ENCODE measurements around the gene SLC6A1.
"Not testable (repeated sequence)": the region's sequence is repeated elsewhere in the genome, so short reads cannot be mapped to it uniquely, and the experiment has no call there.

Gene SLC6A1

DNA sequence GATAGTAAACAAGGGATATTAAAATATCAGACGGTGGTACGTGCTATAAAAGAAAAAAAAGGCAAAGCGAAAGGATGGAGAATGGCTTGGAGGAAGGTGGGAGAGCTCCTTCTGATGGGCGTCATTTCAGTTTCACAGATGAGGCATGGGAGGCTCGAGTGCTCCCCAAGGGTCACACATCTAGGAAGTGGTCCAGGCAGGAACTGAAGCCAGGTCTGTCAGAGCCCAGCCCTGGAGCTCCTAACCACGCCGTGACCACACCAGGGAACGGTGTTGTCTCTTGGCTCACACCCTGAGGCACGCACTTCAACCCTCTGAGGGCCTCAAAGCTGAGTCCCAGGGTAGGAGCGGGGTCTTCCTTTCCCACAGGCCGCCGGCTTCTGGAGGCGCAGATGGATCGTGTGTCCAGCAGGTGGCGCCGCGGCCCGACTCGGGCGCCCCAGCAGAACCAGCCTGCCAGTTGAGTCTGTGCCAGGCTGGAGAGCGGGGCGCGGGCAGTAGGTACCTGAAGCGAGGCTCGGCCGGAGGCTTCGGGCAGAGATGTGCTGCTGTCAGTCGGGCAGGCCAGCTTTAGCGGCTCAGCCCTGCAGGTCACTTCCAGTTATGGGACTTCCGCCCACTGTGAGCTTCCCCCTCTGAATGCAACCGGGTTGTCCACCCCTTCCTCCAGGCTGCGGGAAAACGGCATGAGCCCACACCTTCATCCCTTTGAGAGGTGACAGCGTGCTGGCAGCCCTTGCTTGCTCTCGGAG is 68.1 kb downstream of the SLC6A1 start:
- Histone ChIP-seq H3K9me3 (ENCODE audit: insufficient read depth, low read length) (peaks cover 5% of the 10 kb centered on the region; the same call in 1 of the 2 replicates), H3K27ac (ENCODE audit: low read depth, low read length) (no peak overlapping the region), H3K9me2 (replicated peaks; ENCODE audit: insufficient read depth, low read length) (no peaks in the 10 kb centered on the region), H3K27me3 (ENCODE audit: low read length) (no peaks in the 10 kb centered on the region), H3K36me3 (ENCODE audit: low read length) (no peaks in the 10 kb centered on the region), H3F3A (ENCODE audit: insufficient read depth) (no peaks in the 10 kb centered on the region), H3K4me3 (ENCODE audit: insufficient read depth, low read length, poor library complexity, severe bottlenecking) (no peak overlapping the region), H3K9ac (ENCODE audit: low read length) (no peak overlapping the region), H2AFZ (ENCODE audit: low read depth, low read length, severe bottlenecking) (no peak overlapping the region), H4K20me1 (ENCODE audit: low read depth, low read length) (no peaks in the 10 kb centered on the region), H3K79me2 (ENCODE audit: insufficient read depth, low read length) (no peaks in the 10 kb centered on the region), H3K4me2 (ENCODE audit: low read depth, low read length, poor library complexity, severe bottlenecking) (no peak overlapping the region)
- TF ChIP-seq, protein P1, sequence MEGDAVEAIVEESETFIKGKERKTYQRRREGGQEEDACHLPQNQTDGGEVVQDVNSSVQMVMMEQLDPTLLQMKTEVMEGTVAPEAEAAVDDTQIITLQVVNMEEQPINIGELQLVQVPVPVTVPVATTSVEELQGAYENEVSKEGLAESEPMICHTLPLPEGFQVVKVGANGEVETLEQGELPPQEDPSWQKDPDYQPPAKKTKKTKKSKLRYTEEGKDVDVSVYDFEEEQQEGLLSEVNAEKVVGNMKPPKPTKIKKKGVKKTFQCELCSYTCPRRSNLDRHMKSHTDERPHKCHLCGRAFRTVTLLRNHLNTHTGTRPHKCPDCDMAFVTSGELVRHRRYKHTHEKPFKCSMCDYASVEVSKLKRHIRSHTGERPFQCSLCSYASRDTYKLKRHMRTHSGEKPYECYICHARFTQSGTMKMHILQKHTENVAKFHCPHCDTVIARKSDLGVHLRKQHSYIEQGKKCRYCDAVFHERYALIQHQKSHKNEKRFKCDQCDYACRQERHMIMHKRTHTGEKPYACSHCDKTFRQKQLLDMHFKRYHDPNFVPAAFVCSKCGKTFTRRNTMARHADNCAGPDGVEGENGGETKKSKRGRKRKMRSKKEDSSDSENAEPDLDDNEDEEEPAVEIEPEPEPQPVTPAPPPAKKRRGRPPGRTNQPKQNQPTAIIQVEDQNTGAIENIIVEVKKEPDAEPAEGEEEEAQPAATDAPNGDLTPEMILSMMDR (IDR thresholded peaks at IDR 0.05; ENCODE audit: insufficient read depth, low read length, poor library complexity, severe bottlenecking) = peak; percentile 66
- no peak for TF ChIP-seq EZH2phosphoT487 (conservative IDR thresholded peaks at IDR 0.05; ENCODE audit: low read length)

DNA sequence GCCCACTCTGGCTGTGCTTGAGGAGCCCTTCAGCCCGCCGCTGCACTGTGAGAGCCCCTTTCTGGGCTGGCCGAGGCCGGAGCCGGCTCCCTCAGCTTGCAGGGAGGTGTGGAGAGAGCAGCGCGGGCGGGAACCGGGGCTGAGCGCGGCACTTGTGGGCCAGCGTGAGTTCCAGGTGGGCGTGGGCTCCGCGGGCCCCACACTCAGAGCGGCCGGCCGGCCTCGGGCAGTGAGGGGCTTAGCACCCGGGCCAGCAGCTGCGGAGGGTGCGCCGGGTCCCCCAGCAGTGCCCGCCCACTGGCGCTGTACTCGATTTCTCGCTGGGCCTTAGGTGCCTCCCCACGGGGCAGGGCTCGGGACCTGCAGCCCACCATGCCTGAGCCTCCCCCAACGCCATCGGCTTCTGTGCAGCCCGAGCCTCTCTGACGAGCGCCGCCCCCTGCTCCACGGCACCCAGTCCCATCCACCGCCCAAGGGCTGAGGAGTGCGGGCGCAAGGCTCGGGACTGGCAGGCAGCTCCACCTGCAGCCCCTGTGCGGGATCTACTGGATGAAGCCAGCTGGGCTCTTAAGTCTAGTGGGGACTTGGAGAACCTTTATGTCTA is 68.8 kb downstream of the SLC6A1 start:
- H3K9me2 ChIP-seq (replicated peaks; ENCODE audit: insufficient read depth, low read length); H3K9ac ChIP-seq (ENCODE audit: low read length); H3K36me3 ChIP-seq (ENCODE audit: low read length); H3K27me3 ChIP-seq (ENCODE audit: low read length); H3K79me2 ChIP-seq (ENCODE audit: insufficient read depth, low read length); H3K4me3 ChIP-seq (ENCODE audit: insufficient read depth, low read length, poor library complexity, severe bottlenecking); H3K4me2 ChIP-seq (ENCODE audit: low read depth, low read length, poor library complexity, severe bottlenecking); H4K20me1 ChIP-seq (ENCODE audit: low read depth, low read length); H3F3A ChIP-seq (ENCODE audit: insufficient read depth); H3K9me3 ChIP-seq (ENCODE audit: insufficient read depth, low read length); H2AFZ ChIP-seq (ENCODE audit: low read depth, low read length, severe bottlenecking); H3K27ac ChIP-seq (ENCODE audit: low read depth, low read length): not testable (repeated sequence)

DNA sequence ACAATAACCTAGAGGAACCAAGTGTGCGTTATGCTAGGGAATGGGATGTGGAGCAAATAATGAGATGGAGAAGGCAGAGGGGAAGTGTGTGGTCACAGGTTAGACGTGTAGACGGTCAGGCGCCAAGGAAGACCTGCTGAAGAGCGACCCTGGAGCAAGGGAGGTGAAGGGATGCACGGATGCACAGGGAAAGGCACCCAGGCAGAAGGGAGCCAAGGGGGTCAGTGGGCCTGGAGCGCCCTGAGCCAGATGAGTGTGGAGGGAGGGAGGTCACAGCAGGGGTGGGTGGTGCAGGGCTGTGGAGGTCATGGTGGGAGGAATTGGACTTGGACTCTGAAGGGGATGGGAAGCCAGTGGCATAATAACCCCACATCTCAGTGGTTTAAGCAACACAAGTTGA is 70.2 kb downstream of the SLC6A1 start:
- no peak overlapping the region for H3K4me3 ChIP-seq (ENCODE audit: insufficient read depth, low read length, poor library complexity, severe bottlenecking)
- no peak for TF ChIP-seq EZH2phosphoT487 (conservative IDR thresholded peaks at IDR 0.05; ENCODE audit: low read length)
- TF ChIP-seq, protein P1 (IDR thresholded peaks at IDR 0.05; ENCODE audit: insufficient read depth, low read length, poor library complexity, severe bottlenecking) = no peak
- H3K9me2 ChIP-seq (replicated peaks; ENCODE audit: insufficient read depth, low read length) = no peaks in the 10 kb centered on the region
- no peak overlapping the region for H3K27ac ChIP-seq (ENCODE audit: low read depth, low read length)
- H3K79me2 ChIP-seq (ENCODE audit: insufficient read depth, low read length) = no peaks in the 10 kb centered on the region
- H3K9ac ChIP-seq (ENCODE audit: low read length) = no peak overlapping the region
- H3K27me3 ChIP-seq (ENCODE audit: low read length) = no peaks in the 10 kb centered on the region
- no peaks in the 10 kb centered on the region for H4K20me1 ChIP-seq (ENCODE audit: low read depth, low read length)
- H2AFZ ChIP-seq (ENCODE audit: low read depth, low read length, severe bottlenecking) = no peak overlapping the region
- no peaks in the 10 kb centered on the region for H3F3A ChIP-seq (ENCODE audit: insufficient read depth)
- H3K4me2 ChIP-seq (ENCODE audit: low read depth, low read length, poor library complexity, severe bottlenecking) = no peak overlapping the region
- H3K36me3 ChIP-seq (ENCODE audit: low read length) = no peaks in the 10 kb centered on the region
- H3K9me3 ChIP-seq (ENCODE audit: insufficient read depth, low read length) = peaks cover 5% of the 10 kb centered on the region; the same call in 1 of the 2 replicates

DNA sequence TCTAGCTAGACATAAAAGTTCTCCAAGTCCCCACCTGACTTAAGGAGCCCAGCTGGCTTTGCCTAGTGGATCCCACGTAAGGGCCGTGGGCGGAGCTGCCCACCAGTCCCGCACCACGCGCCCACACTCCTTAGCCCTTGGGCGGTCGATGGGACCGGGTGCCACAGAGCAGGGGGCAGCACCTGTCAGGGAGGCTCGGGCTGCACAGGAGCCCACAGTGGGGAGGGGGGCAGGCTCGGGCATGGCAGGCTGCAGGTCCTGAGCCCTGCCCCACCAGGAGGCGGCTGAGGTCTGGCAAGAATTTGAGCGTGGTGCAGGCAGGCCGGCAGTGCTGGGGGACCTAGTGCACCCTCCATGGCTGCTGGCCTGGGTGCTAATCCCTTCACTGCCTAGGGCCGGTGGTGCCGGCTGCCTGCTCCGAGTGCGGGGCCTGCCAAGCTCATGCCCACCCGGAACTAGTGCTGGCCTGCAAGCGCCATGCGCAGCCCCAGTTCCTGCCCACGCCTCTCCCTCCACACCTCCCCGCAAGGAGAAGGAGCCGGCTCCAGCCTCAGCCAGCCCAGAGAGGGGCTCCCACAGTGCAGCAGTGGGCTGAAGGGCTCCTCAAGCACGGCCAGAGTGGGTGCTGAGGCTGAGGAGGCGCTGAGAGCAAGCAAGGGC is 78.7 kb downstream of the SLC6A1 start:
- H3K9me3 ChIP-seq (ENCODE audit: insufficient read depth, low read length) = no peaks in the 10 kb centered on the region
- no peak overlapping the region for H3K4me3 ChIP-seq (ENCODE audit: insufficient read depth, low read length, poor library complexity, severe bottlenecking)
- H3K9me2 ChIP-seq (replicated peaks; ENCODE audit: insufficient read depth, low read length) = no peaks in the 10 kb centered on the region
- H4K20me1 ChIP-seq (ENCODE audit: low read depth, low read length) = no peaks in the 10 kb centered on the region
- H3K36me3 ChIP-seq (ENCODE audit: low read length) = no peaks in the 10 kb centered on the region
- H3K79me2 ChIP-seq (ENCODE audit: insufficient read depth, low read length) = no peaks in the 10 kb centered on the region
- no peak overlapping the region for H3K4me2 ChIP-seq (ENCODE audit: low read depth, low read length, poor library complexity, severe bottlenecking)
- H3K27ac ChIP-seq (ENCODE audit: low read depth, low read length) = no peak overlapping the region
- H2AFZ ChIP-seq (ENCODE audit: low read depth, low read length, severe bottlenecking) = no peak overlapping the region
- H3K27me3 ChIP-seq (ENCODE audit: low read length) = no peaks in the 10 kb centered on the region
- TF ChIP-seq, protein P1 (IDR thresholded peaks at IDR 0.05; ENCODE audit: insufficient read depth, low read length, poor library complexity, severe bottlenecking) = no peak
- TF ChIP-seq EZH2phosphoT487 (conservative IDR thresholded peaks at IDR 0.05; ENCODE audit: low read length) = no peak
- H3K9ac ChIP-seq (ENCODE audit: low read length) = no peak overlapping the region
- no peaks in the 10 kb centered on the region for H3F3A ChIP-seq (ENCODE audit: insufficient read depth)

All from SU-DHL-6 (cell line).